H1 (cell line): ENCODE measurements around the gene NENF. TPM values are rescaled to one million over a fixed set of nuclear protein-coding genes. Genes with fewer than 3 reads are reported as not detected.

Source experiments
- CTCF ChIA-PET: fragments of 300-600 bp; sonication (Branson Sonifier 250); formaldehyde crosslinking; loops from one replicate; lab custom pipeline; 2021; ENCODE audit not compliant: partially characterized antibody; lab: Charles Lee
- POLR2A ChIA-PET: fragments of 300-600 bp; sonication (Branson Sonifier 250); formaldehyde crosslinking; loops from one replicate; lab custom pipeline; 2021; ENCODE audit warnings: inconsistent platforms; ENCODE audit not compliant: partially characterized antibody; lab: Charles Lee
- DNase-seq, 2 experiments: peaks; one replicate each; pipeline versions ENCODE4 v3.0.0 to v3.0.0-alpha.2; 2010 to 2022; ENCODE audit warnings: low spot score in 2 of 2, low read depth in 1 of 2, mixed read lengths in 1 of 2
- FAIRE-seq: peaks from 2 replicates; lab custom pipeline; 2011; peaks lifted over from hg19 to GRCh38; lab: Jason Lieb, UNC
- H2AFZ ChIP-seq: 2 replicates; pipeline ENCODE4 v1.8.1; 2012; ENCODE audit warnings: low read length, inconsistent platforms
- H2AK5ac ChIP-seq: 2 replicates; pipeline ENCODE4 v1.6.1; 2013; ENCODE audit warnings: low read depth, low read length
- H2BK120ac ChIP-seq: replicated peaks from 2 replicates; pipeline ENCODE3; 2013; ENCODE audit warnings: low read depth, low read length, inconsistent platforms
- H2BK12ac ChIP-seq: 2 replicates; pipeline ENCODE4 v1.6.1; 2013; ENCODE audit warnings: low read depth, low read length
- H2BK15ac ChIP-seq: 2 replicates; pipeline ENCODE4 v1.6.1; 2013; ENCODE audit warnings: low read length
- H2BK20ac ChIP-seq: 2 replicates; pipeline ENCODE4 v1.6.1; 2013; ENCODE audit warnings: low read length
- H2BK5ac ChIP-seq: 2 replicates; pipeline ENCODE4 v1.6.1; 2013; ENCODE audit warnings: low read depth, low read length
- H3K14ac ChIP-seq: 2 replicates; pipeline ENCODE4 v1.6.1; 2013; ENCODE audit warnings: inconsistent platforms; ENCODE audit not compliant: insufficient read length
- H3K18ac ChIP-seq: 2 replicates; pipeline ENCODE4 v1.6.1; 2013; ENCODE audit warnings: low read length; ENCODE audit errors: extremely low read depth
- H3K23ac ChIP-seq: 2 replicates; pipeline ENCODE4 v1.6.1; 2013; ENCODE audit warnings: inconsistent platforms; ENCODE audit not compliant: insufficient read length
- H3K23me2 ChIP-seq: 2 replicates; pipeline ENCODE4 v1.6.1; 2013; ENCODE audit warnings: low read depth, low read length
- H3K27ac ChIP-seq: 2 replicates; pipeline ENCODE4 v1.6.1; 2011; ENCODE audit warnings: low read depth, low read length, inconsistent platforms
- H3K27me3 ChIP-seq, 4 experiments: replicated peaks in 1 of 4; 1 replicate in 1 of 4; 2 replicates in 3 of 4; pipeline versions ENCODE4 v1.6.1 to v1.8.1; 2011 to 2013; ENCODE audit warnings: low read length in 3 of 4, mild to moderate bottlenecking in 3 of 4, inconsistent platforms in 2 of 4, mixed read lengths in 2 of 4, moderate library complexity in 1 of 4; ENCODE audit not compliant: control insufficient read depth in 3 of 4, insufficient read depth in 3 of 4; ENCODE audit errors: extremely low read depth in 1 of 4
- H3K36me3 ChIP-seq, 4 experiments: 2 replicates each; pipeline versions ENCODE4 v1.6.1 to v1.8.1; 2011 to 2013; ENCODE audit warnings: mild to moderate bottlenecking in 4 of 4, low read length in 3 of 4, moderate library complexity in 2 of 4, control low read depth in 1 of 4, inconsistent platforms in 1 of 4; ENCODE audit not compliant: insufficient read depth in 4 of 4, control insufficient read depth in 2 of 4
- H3K4ac ChIP-seq: replicated peaks from 2 replicates; pipeline ENCODE3; 2013; ENCODE audit warnings: low read length, low read depth, mixed read lengths, inconsistent platforms; ENCODE audit not compliant: insufficient read length
- H3K4me1 ChIP-seq, 4 experiments: replicated peaks in 1 of 4; 1 replicate in 1 of 4; 2 replicates in 3 of 4; pipeline versions ENCODE4 v1.6.1 to v1.8.1; 2011 to 2013; ENCODE audit warnings: low read length in 3 of 4, inconsistent platforms in 2 of 4, mixed read lengths in 1 of 4; ENCODE audit not compliant: insufficient read depth in 4 of 4, control insufficient read depth in 3 of 4
- H3K4me2 ChIP-seq, 2 experiments: 2 replicates each; pipeline versions ENCODE4 v1.6.1 to v1.8.1; 2011 to 2013; ENCODE audit warnings: low read depth in 2 of 2, low read length in 2 of 2, control low read depth in 1 of 2, inconsistent platforms in 1 of 2, mild to moderate bottlenecking in 1 of 2; ENCODE audit not compliant: insufficient read depth in 1 of 2
- H3K4me3 ChIP-seq, 4 experiments: fragments of 200-600, 300-600 bp in 1 of 4; sonication (generic), shearing (Covaris generic), sonication (Bioruptor Twin) in 1 of 4; 2 replicates each; pipeline versions ENCODE4 v1.5.1 to v1.8.1; 2011 to 2016; ENCODE audit warnings: low read length in 4 of 4, low read depth in 3 of 4, control low read depth in 2 of 4, inconsistent platforms in 2 of 4, mild to moderate bottlenecking in 2 of 4, mixed read lengths in 1 of 4, moderate library complexity in 1 of 4; ENCODE audit not compliant: insufficient read depth in 2 of 4; ENCODE audit errors: extremely low read depth in 1 of 4
- H3K56ac ChIP-seq: replicated peaks from 2 replicates; pipeline ENCODE3; 2013; ENCODE audit warnings: low read depth, mild to moderate bottlenecking, mixed read lengths, low read length, inconsistent platforms; ENCODE audit not compliant: insufficient read length
- H3K79me1 ChIP-seq: 2 replicates; pipeline ENCODE4 v1.6.1; 2013; ENCODE audit warnings: low read depth, low read length, control low read depth
- H3K79me2 ChIP-seq, 2 experiments: 2 replicates each; pipeline versions ENCODE4 v1.6.1 to v1.8.1; 2012 to 2013; ENCODE audit warnings: low read length in 2 of 2, mild to moderate bottlenecking in 2 of 2, inconsistent platforms in 1 of 2; ENCODE audit not compliant: insufficient read depth in 2 of 2, control insufficient read depth in 1 of 2
- H3K9ac ChIP-seq, 4 experiments: replicated peaks in 1 of 4; 1 replicate in 1 of 4; 2 replicates in 3 of 4; pipeline versions ENCODE4 v1.6.1 to v1.8.1; 2011 to 2013; ENCODE audit warnings: low read depth in 3 of 4, low read length in 3 of 4, control low read depth in 2 of 4, mild to moderate bottlenecking in 2 of 4, moderate library complexity in 2 of 4, inconsistent platforms in 1 of 4; ENCODE audit errors: extremely low read depth in 1 of 4
- H3K9me3 ChIP-seq, 2 experiments: 2 replicates each; pipeline versions ENCODE4 v1.6.1 to v1.8.1; 2012 to 2013; ENCODE audit warnings: mild to moderate bottlenecking in 2 of 2, moderate library complexity in 2 of 2, control low read depth in 1 of 2, inconsistent platforms in 1 of 2, low read depth in 1 of 2, low read length in 1 of 2, mixed read lengths in 1 of 2; ENCODE audit not compliant: insufficient read depth in 2 of 2
- H4K20me1 ChIP-seq, 2 experiments: replicated peaks in 1 of 2; 2 replicates each; pipeline versions ENCODE3 to v1.8.1; 2011 to 2013; ENCODE audit warnings: inconsistent platforms in 2 of 2, low read length in 2 of 2, mild to moderate bottlenecking in 1 of 2; ENCODE audit not compliant: insufficient read depth in 2 of 2, control insufficient read depth in 1 of 2
- H4K5ac ChIP-seq: 2 replicates; pipeline ENCODE4 v1.6.1; 2013; ENCODE audit warnings: low read length, low read depth, mixed read lengths, inconsistent platforms; ENCODE audit not compliant: insufficient read length
- H4K8ac ChIP-seq: 2 replicates; pipeline ENCODE4 v1.8.0; 2013; ENCODE audit warnings: mild to moderate bottlenecking, moderate library complexity, low read length, inconsistent platforms; ENCODE audit not compliant: insufficient read depth; ENCODE audit errors: extremely low read depth
- H4K91ac ChIP-seq: replicated peaks from 2 replicates; pipeline ENCODE3; 2013; ENCODE audit warnings: low read length, mixed read lengths, inconsistent platforms; ENCODE audit not compliant: insufficient read length
- WGBS, 2 experiments: shearing (Covaris generic) in 1 of 2; methylation state at CpG; one replicate each; pipeline versions ENCODE4 v1.1.6 to v1.1.7; 2013 to 2015; ENCODE audit warnings: low lambda C conversion rate in 2 of 2, mixed read lengths in 2 of 2, inconsistent platforms in 1 of 2, low coverage in 1 of 2, missing lambda C conversion rate in 1 of 2; ENCODE audit not compliant: insufficient replicate concordance in 2 of 2, insufficient coverage in 1 of 2, insufficient read length in 1 of 2; ENCODE audit errors: extremely low coverage in 1 of 2, missing lambda C conversion rate in 1 of 2; 5-methylcytosine and 5-hydroxymethylcytosine counted together
- polyA plus RNA-seq, 7 experiments: library from polyadenylated mRNA; depleted of rRNA in 3 of 7; stranded (reverse) in 5 of 7; unstranded in 2 of 7; fragments of >200 nt in 5 of 7; fragments of 200-250 nt in 2 of 7; gene quantifications; 1 replicate in 5 of 7; 2 replicates in 1 of 7; 4 replicates in 1 of 7; pipeline versions ENCODE4 v1.2.1 to v1.2.3, GENCODE V29; 2011 to 2013; ENCODE audit warnings: missing spikeins in 2 of 7, mixed read lengths in 2 of 7
- total RNA-seq: library from RNA; stranded (reverse); fragmentation: NEBNext Ultra II Directional; extraction: Animal tissue kit (Norgen Biotek cat#: 25700); gene quantifications from 2 replicates; pipeline ENCODE4 v1.2.1, GENCODE V29; 2021

Gene NENF
- total and polyA plus RNA-seq, 2 of the 8 experiments (the other 6 are each of a cell fraction or from before 2014, with no cell fraction given): 27.0 to 28.0 TPM

DNA sequence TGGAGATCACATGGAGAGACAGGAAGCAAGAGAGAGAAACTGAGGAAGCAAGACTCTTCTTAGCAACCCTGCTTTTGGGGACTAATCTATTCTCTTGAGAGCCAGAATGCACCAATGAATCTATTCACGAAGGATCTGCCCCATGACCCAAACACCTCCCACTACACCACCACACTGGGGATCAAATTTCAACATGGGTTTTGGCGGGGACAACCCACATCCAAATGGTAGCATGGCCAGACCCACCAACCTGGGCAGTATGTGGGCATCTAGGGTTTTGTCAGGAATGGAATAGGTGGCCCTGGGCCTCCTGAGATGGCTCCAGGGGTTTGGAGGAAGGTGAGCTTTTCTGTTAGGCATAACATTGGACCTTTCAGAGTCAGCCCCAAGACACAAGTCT lies 33.7 kb downstream of the NENF start:
- Histone ChIP-seq H3K9ac (no peak overlapping the region), H2AFZ (no peak overlapping the region), H3K4me2 (no peak overlapping the region), H3K27me3 (no peaks in the 10 kb centered on the region), H3K79me1 (no peaks in the 10 kb centered on the region), H3K36me3 (no peaks in the 10 kb centered on the region), H4K5ac (no peak overlapping the region), H3K56ac (no peak overlapping the region), H4K91ac (no peak overlapping the region), H2AK5ac (no peak overlapping the region), H3K18ac (no peak overlapping the region), H2BK20ac (no peak overlapping the region), H4K20me1 (no peaks in the 10 kb centered on the region), H3K4me3 (no peak overlapping the region), H3K4ac (no peak overlapping the region), H3K4me1 (peaks cover 0 to 9% (median 1%) of the 10 kb centered on the region in 4 experiments; a peak in 2 of 7 replicates), H3K9me3 (no peaks in the 10 kb centered on the region), H2BK5ac (no peak overlapping the region), H2BK15ac (no peak overlapping the region), H3K23ac (no peak overlapping the region), H3K27ac (no peak overlapping the region), H3K23me2 (no peaks in the 10 kb centered on the region), H4K8ac (no peak overlapping the region), H3K14ac (no peak overlapping the region), H3K79me2 (no peaks in the 10 kb centered on the region), H2BK12ac (no peak overlapping the region), H2BK120ac (no peak overlapping the region)
- ChIA-PET POLR2A (interaction anchor here (1.0 kb wide), 1 partner anchor 142 kb away, joined by 4 read pairs; the partner anchor contains the start of gene ATF3), CTCF (interaction anchor here (1.2 to 12.6 kb wide), 4 partner anchors 11 to 202 kb away, joined by 3 to 143 read pairs (median 11); no protein-coding TSS in a partner anchor)
- DNase-seq (no peak), FAIRE-seq (no peak)
- WGBS, 2 experiments: 80% methylated on average over 2 of the region's 2 CpGs; no CpG with 5 or more reads in 1 of the 2 experiments
